ENCODE results near the gene IFNA5.

GRCh38 chr9:21350787-21351186, 45.7 kb upstream of the IFNA5 start, which contains the start of gene IFNA6:
- TF ChIP-seq, protein P1, sequence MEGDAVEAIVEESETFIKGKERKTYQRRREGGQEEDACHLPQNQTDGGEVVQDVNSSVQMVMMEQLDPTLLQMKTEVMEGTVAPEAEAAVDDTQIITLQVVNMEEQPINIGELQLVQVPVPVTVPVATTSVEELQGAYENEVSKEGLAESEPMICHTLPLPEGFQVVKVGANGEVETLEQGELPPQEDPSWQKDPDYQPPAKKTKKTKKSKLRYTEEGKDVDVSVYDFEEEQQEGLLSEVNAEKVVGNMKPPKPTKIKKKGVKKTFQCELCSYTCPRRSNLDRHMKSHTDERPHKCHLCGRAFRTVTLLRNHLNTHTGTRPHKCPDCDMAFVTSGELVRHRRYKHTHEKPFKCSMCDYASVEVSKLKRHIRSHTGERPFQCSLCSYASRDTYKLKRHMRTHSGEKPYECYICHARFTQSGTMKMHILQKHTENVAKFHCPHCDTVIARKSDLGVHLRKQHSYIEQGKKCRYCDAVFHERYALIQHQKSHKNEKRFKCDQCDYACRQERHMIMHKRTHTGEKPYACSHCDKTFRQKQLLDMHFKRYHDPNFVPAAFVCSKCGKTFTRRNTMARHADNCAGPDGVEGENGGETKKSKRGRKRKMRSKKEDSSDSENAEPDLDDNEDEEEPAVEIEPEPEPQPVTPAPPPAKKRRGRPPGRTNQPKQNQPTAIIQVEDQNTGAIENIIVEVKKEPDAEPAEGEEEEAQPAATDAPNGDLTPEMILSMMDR (IDR thresholded peaks at IDR 0.05): no peak
- TF ChIP-seq EP300 (IDR thresholded peaks at IDR 0.05): no peak
- TF ChIP-seq POLR2A (IDR thresholded peaks at IDR 0.05; ENCODE audit: low read depth): no peak
- no peak for TF ChIP-seq POLR2AphosphoS5 (IDR thresholded peaks at IDR 0.05)
